ENCODE results near the gene CAB39. TPM values are rescaled to one million over a fixed set of nuclear protein-coding genes. Genes with fewer than 3 reads are reported as not detected.

The CAB39 gene
- polyA plus RNA-seq, 3 donors, result 33.1 to 53.8 (median 38.3) TPM

- no CpG with 5 or more reads among the region's 8 CpGs for WGBS (ENCODE audit: insufficient coverage)
- no peak overlapping the region for H3K4me3 Mint-ChIP-seq
Observed at GRCh38 chr2:230809677-230810251, 97.1 kb downstream of the CAB39 start.

DNA sequence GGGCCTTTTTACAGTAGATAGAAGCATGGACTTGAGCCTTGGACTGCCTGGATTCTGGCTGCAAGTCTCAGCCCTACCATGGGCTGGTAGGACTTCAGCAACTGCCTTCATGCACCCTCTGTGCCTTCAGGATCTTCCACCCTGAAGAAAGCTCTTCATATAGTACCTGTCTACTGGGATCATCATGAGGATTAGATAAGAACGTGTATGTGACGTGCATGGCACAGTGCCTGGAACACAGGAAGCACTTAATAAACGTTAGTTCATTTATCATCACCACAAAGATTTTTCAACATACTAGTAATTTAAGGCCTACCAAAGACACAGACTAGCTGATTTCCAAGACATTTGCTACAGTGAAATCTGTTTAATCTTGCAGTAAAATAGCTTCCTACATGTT, 98.9 kb downstream of the CAB39 start:
- Histone ChIP-seq H4K20me1 (ENCODE audit: insufficient read depth, low read length) (peaks cover 98% of the 10 kb centered on the region), H3K27ac (ENCODE audit: low read depth in 1 of 2, low read length in 2 of 2) (peak overlapping the region in 1 of 2 donors; percentile 21), H3K9me3 (replicated peaks in 1 of 2; ENCODE audit: control insufficient read depth in 1 of 2, insufficient read depth in 1 of 2, low read length in 2 of 2) (no peaks in the 10 kb centered on the region), H3K4me3 (replicated peaks in 1 of 3; ENCODE audit: low read depth in 2 of 3, low read length in 3 of 3) (no peak overlapping the region), H3K36me3 (replicated peaks in 1 of 2; ENCODE audit: control insufficient read depth in 1 of 2, insufficient read depth in 2 of 2, low read length in 2 of 2) (peaks cover 68 to 90% of the 10 kb centered on the region in 2 donors), H3K27me3 (ENCODE audit: control insufficient read depth in 2 of 2, insufficient read depth in 2 of 2, low read length in 2 of 2) (no peaks in the 10 kb centered on the region), H2AFZ (ENCODE audit: insufficient read depth, low read depth, low read length, poor library complexity, severe bottlenecking) (no peak overlapping the region), H3K4me2 (replicated peaks; ENCODE audit: extremely low read depth, low read length, poor library complexity, severe bottlenecking) (no peak overlapping the region), H3K4me1 (ENCODE audit: control insufficient read depth in 1 of 2, insufficient read depth in 2 of 2, low read length in 2 of 2) (no peaks in the 10 kb centered on the region), H3K9ac (ENCODE audit: insufficient read depth, low read length, poor library complexity, severe bottlenecking) (no peak overlapping the region), H3K79me2 (ENCODE audit: insufficient read depth, low read length) (no peaks in the 10 kb centered on the region)
- H3K4me3 Mint-ChIP-seq, result no peak overlapping the region
- DNase-seq, result no peak
- no peak overlapping the region for H3K27ac Mint-ChIP-seq
- intact Hi-C loops (cut with micrococcal nuclease), result no loop called here
- H3K9me3 Mint-ChIP-seq, result no peaks in the 10 kb centered on the region
- peaks cover 5% of the 10 kb centered on the region for H3K4me1 Mint-ChIP-seq
- no peak for TF ChIP-seq CTCF (IDR thresholded peaks at IDR 0.05)
- WGBS (ENCODE audit: insufficient coverage), result 90% methylated on average over 3 of the region's 3 CpGs
- H3K27me3 Mint-ChIP-seq (ENCODE audit: low read depth in 3 of 3), result peaks cover 0 to 1% (median 0%) of the 10 kb centered on the region in 3 donors
- H3K36me3 Mint-ChIP-seq, result peaks cover 76 to 84% of the 10 kb centered on the region in 2 donors

More at GRCh38 chr2:230809677-230810251, 97.1 kb downstream of the CAB39 start:
- Histone ChIP-seq H4K20me1 (ENCODE audit: insufficient read depth, low read length) (peaks cover 94% of the 10 kb centered on the region), H3K4me3 (replicated peaks in 1 of 3; ENCODE audit: low read depth in 2 of 3, low read length in 3 of 3) (no peak overlapping the region), H3K4me2 (replicated peaks; ENCODE audit: extremely low read depth, low read length, poor library complexity, severe bottlenecking) (no peak overlapping the region), H3K9me3 (replicated peaks in 1 of 2; ENCODE audit: control insufficient read depth in 1 of 2, insufficient read depth in 1 of 2, low read length in 2 of 2) (no peaks in the 10 kb centered on the region), H3K36me3 (replicated peaks in 1 of 2; ENCODE audit: control insufficient read depth in 1 of 2, insufficient read depth in 2 of 2, low read length in 2 of 2) (peaks cover 53 to 84% of the 10 kb centered on the region in 2 donors), H3K4me1 (ENCODE audit: control insufficient read depth in 1 of 2, insufficient read depth in 2 of 2, low read length in 2 of 2) (no peaks in the 10 kb centered on the region), H3K27ac (ENCODE audit: low read depth in 1 of 2, low read length in 2 of 2) (no peak overlapping the region), H3K79me2 (ENCODE audit: insufficient read depth, low read length) (no peaks in the 10 kb centered on the region), H3K27me3 (ENCODE audit: control insufficient read depth in 2 of 2, insufficient read depth in 2 of 2, low read length in 2 of 2) (no peaks in the 10 kb centered on the region), H2AFZ (ENCODE audit: insufficient read depth, low read depth, low read length, poor library complexity, severe bottlenecking) (no peak overlapping the region), H3K9ac (ENCODE audit: insufficient read depth, low read length, poor library complexity, severe bottlenecking) (no peak overlapping the region)
- DNase-seq, result no peak
- Mint-ChIP-seq H3K9me3 (no peaks in the 10 kb centered on the region), H3K36me3 (peaks cover 68 to 82% of the 10 kb centered on the region in 2 donors), H3K4me1 (peaks cover 5% of the 10 kb centered on the region), H3K27me3 (ENCODE audit: low read depth in 3 of 3) (peaks cover 0 to 1% (median 0%) of the 10 kb centered on the region in 3 donors), H3K27ac (no peak overlapping the region)
- intact Hi-C loops (cut with micrococcal nuclease), result no loop called here
- no peak for TF ChIP-seq CTCF (IDR thresholded peaks at IDR 0.05)
